ENCODE data around the gene RGS3. TPM values are rescaled to one million over a fixed set of nuclear protein-coding genes. Genes with fewer than 3 reads are reported as not detected.
"Not testable (repeated sequence)": the region's sequence is repeated elsewhere in the genome, so short reads cannot be mapped to it uniquely, and the experiment has no call there.

The RGS3 gene
- total RNA-seq, 4 donors from 2014 or later = 5.9 to 11.8 (median 9.8) TPM

DNA sequence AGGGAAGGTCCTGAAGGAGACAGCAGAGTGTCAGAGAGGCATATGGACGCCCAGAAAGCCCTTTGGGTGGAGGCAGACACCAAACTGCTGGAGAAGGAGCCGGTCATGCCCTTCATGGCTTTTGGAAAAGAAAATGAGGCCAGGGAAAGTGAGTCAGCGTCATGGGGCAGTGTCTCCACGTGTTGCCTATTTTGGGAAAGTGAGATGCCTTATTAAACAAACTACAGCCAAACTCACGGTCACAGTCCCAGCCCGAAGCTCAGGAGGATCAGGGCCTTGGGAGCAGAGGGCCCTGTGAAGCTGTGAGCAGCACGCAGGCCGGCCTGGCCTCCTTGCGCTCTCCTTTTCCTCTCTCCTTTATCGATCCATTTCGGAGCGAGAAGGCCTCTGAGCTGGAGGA lies 25.0 kb downstream of the RGS3 start:
- Histone ChIP-seq H3K4me1 (peaks cover 55 to 67% of the 10 kb centered on the region in 2 donors), H3K27me3 (no peaks in the 10 kb centered on the region), H3K4me3 (peak overlapping the region in 1 of 4 donors; percentile 25), H3K27ac (peak overlapping the region; percentile 85 to 95 (median 94)), H3K36me3 (no peaks in the 10 kb centered on the region), H3K9me3 (no peaks in the 10 kb centered on the region)
- in situ Hi-C loops (cut with MboI; ENCODE audit: low sequenced_read_pairs in 4 of 4) (no loop called here), intact Hi-C loops (cut with DNase I; ENCODE audit: low total_unique reads) (loop anchor here (10.0 kb wide), 1 partner anchor 1096 kb away; the partner anchor contains the start of gene ATP6V1G1)
- ATAC-seq (peak; percentile 83 to 91), DNase-seq (peak; percentile 80 to 91)
- peak; percentile 93 to 97 for TF ChIP-seq POLR2A (IDR thresholded peaks at IDR 0.05)
- TF ChIP-seq, protein P1, sequence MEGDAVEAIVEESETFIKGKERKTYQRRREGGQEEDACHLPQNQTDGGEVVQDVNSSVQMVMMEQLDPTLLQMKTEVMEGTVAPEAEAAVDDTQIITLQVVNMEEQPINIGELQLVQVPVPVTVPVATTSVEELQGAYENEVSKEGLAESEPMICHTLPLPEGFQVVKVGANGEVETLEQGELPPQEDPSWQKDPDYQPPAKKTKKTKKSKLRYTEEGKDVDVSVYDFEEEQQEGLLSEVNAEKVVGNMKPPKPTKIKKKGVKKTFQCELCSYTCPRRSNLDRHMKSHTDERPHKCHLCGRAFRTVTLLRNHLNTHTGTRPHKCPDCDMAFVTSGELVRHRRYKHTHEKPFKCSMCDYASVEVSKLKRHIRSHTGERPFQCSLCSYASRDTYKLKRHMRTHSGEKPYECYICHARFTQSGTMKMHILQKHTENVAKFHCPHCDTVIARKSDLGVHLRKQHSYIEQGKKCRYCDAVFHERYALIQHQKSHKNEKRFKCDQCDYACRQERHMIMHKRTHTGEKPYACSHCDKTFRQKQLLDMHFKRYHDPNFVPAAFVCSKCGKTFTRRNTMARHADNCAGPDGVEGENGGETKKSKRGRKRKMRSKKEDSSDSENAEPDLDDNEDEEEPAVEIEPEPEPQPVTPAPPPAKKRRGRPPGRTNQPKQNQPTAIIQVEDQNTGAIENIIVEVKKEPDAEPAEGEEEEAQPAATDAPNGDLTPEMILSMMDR (IDR thresholded peaks at IDR 0.05 in 4 of 5, conservative IDR thresholded peaks at IDR 0.05 in 1 of 5) = no peak

DNA sequence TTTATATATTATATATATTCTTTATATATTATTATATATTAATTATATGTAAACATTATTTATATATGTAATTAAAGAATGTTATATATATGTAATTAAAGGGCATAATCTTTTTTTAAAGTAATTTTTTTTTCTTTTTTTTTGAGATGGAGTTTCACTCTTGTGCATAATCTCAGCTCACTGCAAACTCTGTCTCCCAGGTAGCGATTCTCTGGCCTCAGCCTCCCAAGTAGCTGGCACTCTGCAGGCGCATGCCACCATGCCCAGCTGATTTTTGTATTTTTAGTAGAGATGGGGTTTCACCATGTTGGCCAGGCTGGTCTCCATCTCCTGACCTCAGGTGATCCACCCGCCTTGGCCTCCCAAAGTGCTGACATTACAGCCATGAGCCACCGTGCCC lies 27.6 kb downstream of the RGS3 start:
- Histone ChIP-seq H3K4me1 (peaks cover 41 to 53% of the 10 kb centered on the region in 2 donors), H3K27ac (peak overlapping the region; percentile 83 to 87 (median 84))
- in situ Hi-C loops (cut with MboI; ENCODE audit: low sequenced_read_pairs in 4 of 4); H3K36me3 ChIP-seq; H3K4me3 ChIP-seq; H3K27me3 ChIP-seq; H3K9me3 ChIP-seq: not testable (repeated sequence)
- intact Hi-C loops (cut with DNase I; ENCODE audit: low total_unique reads) = loop anchor here (2.0 kb wide), 1 partner anchor 46 kb away; no protein-coding TSS in a partner anchor
- ATAC-seq (peak; percentile 26 to 39), DNase-seq (peak in 1 of 2 donors; percentile 35)

DNA sequence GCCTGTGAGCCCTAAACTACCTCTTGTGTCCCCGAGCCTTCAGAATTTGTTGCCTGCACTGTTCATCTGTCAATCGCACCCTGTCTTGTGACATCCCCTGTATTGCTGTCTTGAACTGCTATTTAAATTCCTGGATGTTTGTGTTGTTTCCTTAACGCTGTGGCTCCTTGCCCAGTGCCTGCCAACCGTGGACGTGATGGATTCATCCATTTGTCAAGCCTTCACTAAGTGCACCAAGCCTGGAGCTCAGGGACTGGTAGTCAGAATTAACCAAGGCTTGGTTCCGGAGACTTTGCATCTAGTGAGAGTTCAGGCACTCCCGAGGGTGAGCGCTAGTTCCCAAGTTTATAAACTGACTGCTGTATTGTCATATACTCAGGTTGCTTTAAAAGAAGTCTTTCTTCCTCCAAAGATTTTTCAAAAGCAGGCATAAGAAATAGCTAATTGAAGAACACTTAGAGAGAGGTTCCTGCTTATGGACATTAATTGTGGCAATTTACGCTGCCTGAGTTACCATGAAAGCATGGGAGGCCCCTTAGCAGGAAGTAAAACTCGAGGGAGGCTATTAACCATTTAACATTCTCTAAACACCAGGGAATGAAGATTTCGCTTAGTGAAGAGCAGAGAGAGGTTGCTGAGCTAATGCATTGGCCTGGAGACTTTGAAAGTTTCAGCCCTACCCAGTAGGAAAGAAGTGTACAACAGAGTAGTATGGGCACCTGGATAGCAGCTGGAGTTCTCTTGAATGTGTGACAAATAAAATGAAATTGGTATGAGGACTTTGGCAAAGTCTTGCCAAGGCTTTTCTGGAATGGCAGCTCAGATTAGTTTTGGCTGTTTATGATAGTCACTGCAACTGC lies 29.0 kb downstream of the RGS3 start:
- no peak overlapping the region for H3K4me3 ChIP-seq
- H3K27ac ChIP-seq = peak overlapping the region; percentile 83 to 87 (median 84)
- DNase-seq (peak in 1 of 2 donors; percentile 60), ATAC-seq (peak; percentile 13 to 16)
- no peaks in the 10 kb centered on the region for H3K36me3 ChIP-seq
- intact Hi-C loops (cut with DNase I; ENCODE audit: low total_unique reads) = no loop called here
- no peaks in the 10 kb centered on the region for H3K9me3 ChIP-seq
- H3K27me3 ChIP-seq = no peaks in the 10 kb centered on the region
- TF ChIP-seq POLR2A (IDR thresholded peaks at IDR 0.05) = no peak
- TF ChIP-seq, protein P1 (IDR thresholded peaks at IDR 0.05 in 4 of 5, conservative IDR thresholded peaks at IDR 0.05 in 1 of 5) = no peak
- in situ Hi-C loops (cut with MboI; ENCODE audit: low sequenced_read_pairs in 4 of 4) = no loop called here
- H3K4me1 ChIP-seq = peaks cover 41 to 51% of the 10 kb centered on the region in 2 donors

DNA sequence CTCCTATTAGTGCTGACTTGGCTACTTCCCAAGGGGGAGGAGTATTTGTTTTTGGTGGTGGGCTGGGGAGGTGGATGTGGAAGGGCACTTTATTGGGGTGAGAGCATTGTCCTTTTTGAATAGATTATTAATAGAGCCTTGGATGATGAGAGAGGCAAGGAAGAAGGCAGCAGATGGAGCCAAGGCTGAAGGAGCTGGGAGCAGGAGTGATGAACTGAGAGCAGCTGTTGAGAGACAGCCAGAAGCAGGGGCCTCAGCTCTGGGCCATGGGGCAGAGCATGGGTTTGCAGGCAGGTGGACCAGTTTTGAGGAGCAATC lies 29.6 kb downstream of the RGS3 start:
- ATAC-seq = no peak
- H3K27me3 ChIP-seq = no peaks in the 10 kb centered on the region
- H3K36me3 ChIP-seq = no peaks in the 10 kb centered on the region
- intact Hi-C loops (cut with DNase I; ENCODE audit: low total_unique reads) (no loop called here), in situ Hi-C loops (cut with MboI; ENCODE audit: low sequenced_read_pairs in 4 of 4) (no loop called here)
- no peak overlapping the region for H3K4me3 ChIP-seq
- DNase-seq = no peak
- no peak for TF ChIP-seq POLR2A (IDR thresholded peaks at IDR 0.05)
- TF ChIP-seq, protein P1 (IDR thresholded peaks at IDR 0.05 in 4 of 5, conservative IDR thresholded peaks at IDR 0.05 in 1 of 5) = no peak
- peaks cover 36 to 45% of the 10 kb centered on the region in 2 donors for H3K4me1 ChIP-seq
- H3K9me3 ChIP-seq = no peaks in the 10 kb centered on the region
- peak overlapping the region; percentile 83 to 87 (median 84) for H3K27ac ChIP-seq

DNA sequence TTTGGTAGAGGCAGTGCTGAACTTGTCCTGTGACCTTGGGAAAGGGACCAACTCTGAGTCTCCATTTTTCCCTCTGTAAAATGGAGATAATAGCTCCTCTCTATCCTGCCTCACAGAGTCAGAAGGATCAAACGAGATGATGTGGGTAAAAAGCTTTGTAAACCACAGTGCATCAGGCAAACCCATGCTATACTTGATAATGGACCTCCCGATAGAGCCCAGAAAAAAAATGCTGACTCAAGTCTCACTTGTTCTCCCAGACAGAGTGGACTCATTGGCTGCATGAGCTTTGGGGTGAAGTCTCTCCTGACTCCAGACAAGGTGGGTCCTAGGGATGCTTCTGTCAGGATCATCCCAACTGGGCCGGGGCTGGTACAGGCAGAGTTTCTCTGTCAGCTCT lies 32.0 kb downstream of the RGS3 start:
- no peaks in the 10 kb centered on the region for H3K9me3 ChIP-seq
- no peak overlapping the region for H3K27ac ChIP-seq
- H3K4me3 ChIP-seq = no peak overlapping the region
- intact Hi-C loops (cut with DNase I; ENCODE audit: low total_unique reads) = no loop called here
- peaks cover 23 to 27% of the 10 kb centered on the region in 2 donors for H3K4me1 ChIP-seq
- H3K27me3 ChIP-seq = no peaks in the 10 kb centered on the region
- ATAC-seq (no peak), DNase-seq (no peak)
- no peaks in the 10 kb centered on the region for H3K36me3 ChIP-seq
- in situ Hi-C loops (cut with MboI; ENCODE audit: low sequenced_read_pairs in 4 of 4) = no loop called here
- TF ChIP-seq, protein P1 (IDR thresholded peaks at IDR 0.05 in 4 of 5, conservative IDR thresholded peaks at IDR 0.05 in 1 of 5) = no peak
- TF ChIP-seq POLR2A (IDR thresholded peaks at IDR 0.05) = no peak

Measured in gastrocnemius medialis (tissue), 4 donors.